IPS-15b (cell line): ENCODE data around the gene DNAJB8.

ENCODE experiments used
- H3K27me3 ChIP-seq: one replicate; pipeline ENCODE4 v1.6.1; 2013; ENCODE audit warnings: low read length; ENCODE audit not compliant: control insufficient read depth, insufficient read depth
- H3K36me3 ChIP-seq: one replicate; pipeline ENCODE4 v1.6.1; 2013; ENCODE audit warnings: low read length; ENCODE audit not compliant: control insufficient read depth, insufficient read depth
- H3K4me1 ChIP-seq: one replicate; pipeline ENCODE4 v1.6.1; 2013; ENCODE audit warnings: mild to moderate bottlenecking, low read length; ENCODE audit not compliant: control insufficient read depth, insufficient read depth
- H3K4me3 ChIP-seq: one replicate; pipeline ENCODE4 v1.5.1; 2013; ENCODE audit warnings: low read depth, low read length
- H3K9ac ChIP-seq: one replicate; pipeline ENCODE4 v1.6.1; 2013; ENCODE audit warnings: low read depth, mild to moderate bottlenecking, low read length
- H3K9me3 ChIP-seq: one replicate; pipeline ENCODE4 v1.6.1; 2013; ENCODE audit warnings: mild to moderate bottlenecking, low read length; ENCODE audit not compliant: control insufficient read depth, insufficient read depth

The DNAJB8 gene

DNA sequence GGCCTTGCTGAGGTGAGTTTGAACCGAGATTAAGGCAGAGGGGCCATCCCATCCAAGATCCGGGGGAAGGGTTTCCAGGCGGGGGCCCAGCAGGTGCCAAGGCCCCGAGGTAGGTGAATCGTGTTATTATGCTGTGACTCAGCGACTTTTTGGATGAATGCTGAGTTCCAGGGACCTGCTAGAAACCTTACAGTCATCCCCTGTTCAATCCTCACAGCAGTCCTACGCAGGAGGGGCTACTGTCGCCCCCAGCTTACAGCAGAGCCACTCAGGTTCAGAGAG, 40.9 kb downstream of the DNAJB8 start:
- Histone ChIP-seq H3K36me3 (no peaks in the 10 kb centered on the region), H3K4me3 (no peak overlapping the region), H3K9me3 (no peaks in the 10 kb centered on the region), H3K27me3 (peaks cover 43% of the 10 kb centered on the region), H3K9ac (no peak overlapping the region), H3K4me1 (peaks cover 6% of the 10 kb centered on the region)

DNA sequence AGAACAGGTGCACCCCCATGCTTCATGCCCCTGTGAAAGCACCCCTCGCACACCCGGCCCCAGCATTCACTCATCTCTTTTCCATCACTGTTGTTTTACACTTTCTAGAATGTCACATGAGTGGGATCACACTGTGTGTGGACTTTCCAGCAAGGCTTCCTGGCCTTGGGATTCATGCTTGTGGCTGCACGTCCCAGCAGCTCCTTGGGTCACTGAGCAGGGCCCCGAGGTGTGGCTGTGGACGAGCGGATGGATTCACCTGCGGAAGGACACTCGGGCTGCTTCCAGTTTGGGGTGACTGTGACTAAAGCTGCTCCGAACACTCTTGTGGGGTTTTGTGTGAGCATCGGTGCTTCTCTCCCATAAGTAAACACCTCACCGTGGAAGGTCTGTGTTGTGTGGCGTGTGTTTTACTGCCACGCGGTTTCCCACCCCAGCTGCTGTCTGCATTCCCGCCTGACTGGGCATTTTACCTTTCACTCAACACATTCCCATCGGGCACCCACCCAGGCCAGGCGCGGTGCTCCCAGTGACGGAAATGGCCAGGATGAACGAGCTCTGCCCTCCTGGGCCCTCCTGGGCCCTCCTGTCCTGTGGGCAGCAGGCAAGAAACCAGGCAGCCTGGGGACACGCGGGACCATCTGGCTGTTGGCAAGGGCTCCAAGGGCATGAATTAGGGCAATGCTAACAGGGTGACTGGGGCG, 41.4 kb downstream of the DNAJB8 start:
- peaks cover 3% of the 10 kb centered on the region for H3K4me1 ChIP-seq
- peaks cover 39% of the 10 kb centered on the region for H3K27me3 ChIP-seq
- H3K4me3 ChIP-seq: no peak overlapping the region
- H3K9me3 ChIP-seq: no peaks in the 10 kb centered on the region
- no peak overlapping the region for H3K9ac ChIP-seq
- no peaks in the 10 kb centered on the region for H3K36me3 ChIP-seq

DNA sequence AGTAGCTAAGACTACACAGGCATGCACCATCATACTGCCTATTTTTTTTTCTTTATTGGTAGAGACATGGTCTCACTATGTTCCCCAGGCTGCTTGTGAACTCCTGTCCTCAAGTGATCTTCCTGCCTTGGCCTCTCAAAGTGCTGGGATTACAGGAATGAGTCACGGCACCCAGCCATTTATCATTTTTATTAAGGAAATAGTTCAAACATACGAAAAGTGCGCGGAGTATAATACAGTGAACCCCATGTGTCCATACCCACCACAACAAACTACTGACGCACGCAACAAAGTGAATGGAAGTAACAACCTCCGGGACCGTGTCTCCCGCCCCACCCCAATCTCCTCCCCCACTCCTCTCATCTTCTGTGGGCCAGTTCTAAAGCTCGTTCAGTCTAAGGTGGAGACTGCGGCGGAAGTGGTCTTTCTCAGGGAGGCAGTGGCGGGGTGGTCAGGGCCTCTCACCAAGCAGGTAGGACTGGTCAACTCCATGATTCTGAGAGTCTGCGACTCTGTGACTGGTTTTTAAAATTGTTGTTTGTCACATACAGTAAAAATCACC, 42.1 kb downstream of the DNAJB8 start:
- no peak overlapping the region for H3K4me3 ChIP-seq
- H3K4me1 ChIP-seq: peaks cover 3% of the 10 kb centered on the region
- no peaks in the 10 kb centered on the region for H3K36me3 ChIP-seq
- no peaks in the 10 kb centered on the region for H3K9me3 ChIP-seq
- no peak overlapping the region for H3K9ac ChIP-seq
- peaks cover 31% of the 10 kb centered on the region for H3K27me3 ChIP-seq

DNA sequence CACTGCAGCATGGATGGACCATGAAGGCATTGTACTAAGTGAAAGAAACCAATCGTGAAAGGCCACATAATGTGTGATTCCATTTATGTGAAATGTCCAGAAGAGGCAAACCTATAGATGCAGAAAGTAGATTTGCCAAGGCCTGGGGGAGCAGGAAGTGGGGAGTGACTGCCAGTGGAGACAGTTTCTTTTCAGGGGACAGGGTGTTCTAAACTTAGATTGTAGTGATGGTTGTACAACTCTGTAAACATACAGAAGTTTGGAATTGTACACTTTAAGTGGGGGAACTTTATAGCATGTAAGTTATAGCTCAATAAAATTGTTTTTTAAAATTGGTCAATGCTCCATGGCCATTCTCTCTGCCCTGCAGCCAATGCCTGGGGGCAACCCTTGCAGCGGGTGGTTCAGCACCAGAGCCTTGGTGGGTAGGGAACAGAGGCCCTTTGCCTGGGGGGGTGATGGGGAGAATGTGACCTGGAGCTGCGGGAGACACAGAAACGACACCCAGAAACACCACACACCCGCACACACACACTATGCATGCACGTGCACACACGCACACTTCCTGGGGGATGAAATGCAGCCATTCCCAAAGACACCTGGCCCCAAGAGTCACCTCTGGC, 43.1 kb downstream of the DNAJB8 start:
- Histone ChIP-seq H3K9me3 (no peaks in the 10 kb centered on the region), H3K4me3 (no peak overlapping the region), H3K27me3 (peaks cover 25% of the 10 kb centered on the region), H3K4me1 (peaks cover 3% of the 10 kb centered on the region), H3K9ac (no peak overlapping the region), H3K36me3 (no peaks in the 10 kb centered on the region)

DNA sequence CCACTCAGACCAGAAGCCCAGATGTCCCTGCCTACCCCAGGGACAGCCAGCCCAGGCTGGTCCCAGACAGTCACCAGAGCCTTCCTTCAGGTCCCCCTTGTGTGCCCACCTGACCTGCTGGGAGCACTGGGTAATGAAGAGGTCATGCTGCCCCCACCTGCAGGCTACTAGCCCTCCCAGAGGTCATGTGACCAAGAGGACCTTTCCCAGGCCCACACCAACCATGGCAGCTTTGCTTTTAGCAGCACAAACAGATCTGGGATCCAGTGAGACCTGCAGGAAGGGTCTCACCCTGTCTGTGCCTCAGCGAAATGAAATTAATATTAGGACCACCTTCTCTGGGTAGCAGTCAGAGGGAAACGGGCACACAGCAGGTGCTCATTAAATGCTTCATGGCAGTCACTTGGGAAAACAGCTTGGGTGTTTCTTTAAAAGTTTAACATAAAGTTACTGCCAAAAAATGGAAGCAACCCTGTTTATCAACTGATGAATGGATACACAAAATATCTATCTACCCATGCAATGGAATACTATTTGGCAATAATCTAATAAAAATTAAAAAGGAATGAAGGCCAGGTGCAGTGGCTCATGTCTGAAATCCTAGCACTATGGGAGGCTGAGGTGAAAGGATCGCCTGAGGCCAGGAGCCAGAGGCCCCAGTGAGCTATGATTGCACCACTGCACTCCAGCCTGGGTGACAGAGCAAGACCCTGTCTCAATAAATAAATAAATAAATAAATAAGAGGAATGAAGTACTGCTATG, 43.7 kb downstream of the DNAJB8 start:
- Histone ChIP-seq H3K9me3 (no peaks in the 10 kb centered on the region), H3K4me1 (peaks cover 3% of the 10 kb centered on the region), H3K27me3 (peaks cover 19% of the 10 kb centered on the region), H3K36me3 (no peaks in the 10 kb centered on the region), H3K9ac (no peak overlapping the region), H3K4me3 (no peak overlapping the region)

DNA sequence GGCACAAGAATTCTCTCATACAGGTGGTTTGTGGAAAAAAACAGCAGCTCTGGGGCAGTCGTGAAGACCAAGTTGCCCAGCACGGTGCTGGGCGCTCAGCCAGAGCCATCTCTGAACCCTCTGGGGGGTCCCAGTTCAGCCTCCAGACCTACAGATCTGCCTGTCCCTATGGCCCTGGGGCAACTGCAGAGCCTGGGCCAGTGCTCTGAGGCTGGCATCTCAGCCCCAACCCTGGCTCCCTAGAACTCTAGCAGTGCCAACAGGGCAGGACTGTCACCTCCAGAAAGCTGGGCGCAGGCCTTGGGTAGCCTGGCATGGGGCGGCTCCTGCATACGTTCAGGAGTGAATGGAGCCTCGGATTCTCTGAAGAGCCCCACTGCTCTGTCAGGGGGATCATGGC, 44.7 kb downstream of the DNAJB8 start:
- Histone ChIP-seq H3K9me3 (no peaks in the 10 kb centered on the region), H3K36me3 (no peaks in the 10 kb centered on the region), H3K27me3 (peaks cover 14% of the 10 kb centered on the region), H3K4me3 (no peak overlapping the region), H3K9ac (no peak overlapping the region), H3K4me1 (peaks cover 3% of the 10 kb centered on the region)

DNA sequence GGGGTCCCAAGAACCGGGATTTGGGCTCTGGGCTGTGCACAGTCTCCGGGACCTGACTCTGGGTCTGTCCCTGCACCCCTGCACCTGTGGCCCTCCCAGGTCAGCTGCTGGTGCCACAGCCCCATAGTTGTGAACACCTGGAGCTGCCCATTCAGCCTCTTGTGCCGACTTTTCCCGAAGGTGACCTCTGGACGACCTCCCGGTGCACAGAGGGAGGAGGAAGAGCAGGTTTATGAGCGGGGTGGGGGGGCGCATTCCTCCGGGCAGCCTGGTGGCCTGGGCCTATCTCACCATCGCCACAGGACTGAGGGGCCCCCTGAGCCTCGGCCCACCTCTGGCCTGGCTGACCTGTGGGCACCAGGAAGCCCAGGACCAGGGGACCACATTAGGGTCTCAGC, 45.3 kb downstream of the DNAJB8 start:
- Histone ChIP-seq H3K4me3 (no peak overlapping the region), H3K27me3 (peaks cover 10% of the 10 kb centered on the region), H3K4me1 (no peaks in the 10 kb centered on the region), H3K9ac (no peak overlapping the region), H3K36me3 (no peaks in the 10 kb centered on the region), H3K9me3 (no peaks in the 10 kb centered on the region)

DNA sequence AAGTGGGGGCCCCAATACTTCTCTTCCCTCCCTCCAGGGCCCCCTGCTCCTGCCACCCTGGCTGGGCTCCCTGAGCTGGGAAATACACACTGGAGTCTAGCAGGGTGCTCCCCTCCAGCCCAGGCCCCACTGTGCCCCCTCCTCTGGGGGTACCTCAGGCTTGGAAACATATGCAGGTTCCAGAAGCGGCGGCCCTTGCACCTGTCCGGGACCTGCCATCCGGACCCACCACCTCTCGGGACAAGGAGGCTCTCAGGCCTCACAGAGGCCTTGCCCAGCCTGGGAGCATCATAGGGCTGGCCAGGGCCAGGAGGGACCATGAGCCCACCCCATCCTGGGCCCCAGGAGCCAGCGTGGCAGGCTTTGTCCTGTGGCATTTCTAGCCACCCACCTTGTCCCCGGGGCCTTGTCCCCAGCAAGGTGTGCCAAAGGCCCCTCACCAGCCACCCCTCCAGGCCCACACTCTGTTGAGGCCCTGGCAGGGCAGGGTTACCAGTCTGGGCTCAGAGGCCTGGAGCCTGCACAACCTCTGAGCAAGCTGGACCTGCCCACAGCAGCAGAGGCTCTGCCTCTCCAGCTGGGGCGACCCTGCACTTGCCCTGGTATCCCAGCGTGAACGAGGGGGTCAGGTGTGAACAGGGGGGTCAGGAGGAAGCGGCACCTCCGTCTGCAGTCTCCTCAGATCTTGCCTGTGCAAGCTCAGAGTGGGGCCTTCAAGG, 45.8 kb downstream of the DNAJB8 start:
- H3K4me1 ChIP-seq: no peaks in the 10 kb centered on the region
- no peaks in the 10 kb centered on the region for H3K9me3 ChIP-seq
- H3K27me3 ChIP-seq: peaks cover 7% of the 10 kb centered on the region
- no peak overlapping the region for H3K4me3 ChIP-seq
- H3K9ac ChIP-seq: no peak overlapping the region
- no peaks in the 10 kb centered on the region for H3K36me3 ChIP-seq

DNA sequence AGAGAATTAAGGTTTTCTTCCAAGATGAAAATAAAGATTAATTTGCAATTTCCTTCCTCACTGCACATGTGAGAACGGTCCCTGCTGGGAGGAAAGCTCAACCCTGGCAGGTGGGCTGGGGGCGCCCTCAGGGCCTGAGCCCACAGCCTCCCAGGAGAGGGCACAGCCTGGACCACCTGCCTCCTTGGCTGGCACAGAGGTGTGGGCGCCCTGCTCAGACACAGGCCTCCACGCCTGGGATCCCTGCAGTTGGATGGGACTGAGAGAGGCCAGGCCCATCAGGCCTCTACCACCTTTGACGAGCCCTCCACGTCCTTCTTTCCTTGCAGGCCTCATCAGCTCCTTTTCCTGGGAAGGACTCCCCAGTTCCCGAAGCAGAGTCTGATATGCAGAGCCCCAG, 46.4 kb downstream of the DNAJB8 start:
- H3K36me3 ChIP-seq: no peaks in the 10 kb centered on the region
- H3K4me1 ChIP-seq: no peaks in the 10 kb centered on the region
- H3K9ac ChIP-seq: no peak overlapping the region
- no peak overlapping the region for H3K4me3 ChIP-seq
- no peaks in the 10 kb centered on the region for H3K9me3 ChIP-seq
- peaks cover 2% of the 10 kb centered on the region for H3K27me3 ChIP-seq

DNA sequence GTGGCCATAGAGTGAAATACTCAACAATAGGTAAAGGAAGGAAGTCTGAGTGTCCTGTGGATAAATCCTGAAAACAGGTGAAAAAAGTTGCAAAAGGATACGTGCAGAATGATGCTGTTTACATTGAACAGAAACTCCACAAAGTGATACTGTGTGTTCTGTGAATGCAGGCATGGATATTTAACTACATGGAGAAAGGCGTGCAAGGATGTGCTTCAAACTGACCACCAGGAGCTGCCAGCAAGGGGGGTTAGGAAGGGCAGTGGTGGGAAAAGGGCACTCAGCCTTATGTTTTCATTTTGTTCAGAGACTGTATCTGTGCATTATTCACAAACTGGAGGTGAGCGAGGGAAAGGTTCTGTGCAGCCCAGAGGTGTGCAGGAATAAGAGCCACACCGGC, 47.4 kb downstream of the DNAJB8 start:
- Histone ChIP-seq H3K9ac (no peak overlapping the region), H3K4me3 (no peak overlapping the region), H3K36me3 (peaks cover 2% of the 10 kb centered on the region), H3K27me3 (no peaks in the 10 kb centered on the region), H3K4me1 (no peaks in the 10 kb centered on the region), H3K9me3 (no peaks in the 10 kb centered on the region)

DNA sequence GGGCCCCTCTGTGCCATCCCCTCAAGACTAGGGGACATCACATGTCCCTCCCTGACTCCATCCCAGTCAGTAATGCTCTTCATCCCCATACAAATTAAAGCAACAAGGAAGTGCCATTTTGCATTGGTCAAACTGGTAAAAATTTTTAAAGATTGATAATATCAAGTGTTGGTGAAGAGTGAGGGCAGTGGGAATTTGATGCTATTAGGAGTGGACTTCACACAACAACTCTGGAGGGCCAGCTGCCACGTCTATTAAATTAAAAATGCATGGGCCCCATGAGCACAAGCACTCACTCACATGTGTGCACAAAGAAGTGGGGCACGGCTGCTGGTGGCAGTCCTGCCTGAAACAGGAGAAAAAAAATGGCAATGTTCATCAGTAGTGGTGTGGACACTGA, 47.8 kb downstream of the DNAJB8 start:
- peaks cover 2% of the 10 kb centered on the region for H3K36me3 ChIP-seq
- no peaks in the 10 kb centered on the region for H3K27me3 ChIP-seq
- no peak overlapping the region for H3K9ac ChIP-seq
- no peak overlapping the region for H3K4me3 ChIP-seq
- no peaks in the 10 kb centered on the region for H3K9me3 ChIP-seq
- H3K4me1 ChIP-seq: no peaks in the 10 kb centered on the region
